Stimulated activated CD4-positive, alpha-beta T cell treated with anti-CD3 and anti-CD28 coated beads, Interleukin-4, amount 100 ng/mL, for 4 hours (primary cell): ENCODE data around the gene DUS2.
"Not testable (repeated sequence)": the region's sequence is repeated elsewhere in the genome, so short reads cannot be mapped to it uniquely, and the experiment has no call there.

Experiments used
- DNase-seq, 2 experiments: peaks; one replicate each; pipeline ENCODE4 v3.0.0-alpha.2; 2020

The DUS2 gene

DNA sequence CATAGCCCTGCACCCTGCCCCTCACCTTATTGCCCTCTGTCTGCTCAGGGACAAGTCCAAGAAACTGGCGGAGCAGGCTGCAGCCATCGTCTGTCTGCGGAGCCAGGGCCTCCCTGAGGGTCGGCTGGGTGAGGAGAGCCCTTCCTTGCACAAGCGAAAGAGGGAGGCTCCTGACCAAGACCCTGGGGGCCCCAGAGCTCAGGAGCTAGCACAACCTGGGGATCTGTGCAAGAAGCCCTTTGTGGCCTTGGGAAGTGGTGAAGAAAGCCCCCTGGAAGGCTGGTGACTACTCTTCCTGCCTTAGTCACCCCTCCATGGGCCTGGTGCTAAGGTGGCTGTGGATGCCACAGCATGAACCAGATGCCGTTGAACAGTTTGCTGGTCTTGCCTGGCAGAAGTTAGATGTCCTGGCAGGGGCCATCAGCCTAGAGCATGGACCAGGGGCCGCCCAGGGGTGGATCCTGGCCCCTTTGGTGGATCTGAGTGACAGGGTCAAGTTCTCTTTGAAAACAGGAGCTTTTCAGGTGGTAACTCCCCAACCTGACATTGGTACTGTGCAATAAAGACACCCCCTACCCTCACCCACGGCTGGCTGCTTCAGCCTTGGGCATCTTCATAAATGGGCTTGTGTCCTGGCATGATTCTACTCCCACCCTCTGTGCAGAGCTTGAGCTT is 55.8 kb downstream of the DUS2 start:
- no peak for DNase-seq

DNA sequence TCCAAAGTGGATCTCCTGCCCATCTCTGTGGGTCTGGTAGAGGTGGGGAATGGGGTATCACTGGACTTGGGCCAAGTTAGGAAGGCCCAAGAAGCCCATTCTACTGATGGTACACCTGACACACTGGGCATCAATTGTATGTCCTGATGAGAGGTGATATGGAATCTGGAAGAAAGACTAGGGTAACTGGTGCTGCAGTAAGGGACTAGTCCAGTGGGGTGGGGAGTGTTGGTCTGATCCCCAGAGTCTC is 56.2 kb downstream of the DUS2 start:
- no peak for DNase-seq

DNA sequence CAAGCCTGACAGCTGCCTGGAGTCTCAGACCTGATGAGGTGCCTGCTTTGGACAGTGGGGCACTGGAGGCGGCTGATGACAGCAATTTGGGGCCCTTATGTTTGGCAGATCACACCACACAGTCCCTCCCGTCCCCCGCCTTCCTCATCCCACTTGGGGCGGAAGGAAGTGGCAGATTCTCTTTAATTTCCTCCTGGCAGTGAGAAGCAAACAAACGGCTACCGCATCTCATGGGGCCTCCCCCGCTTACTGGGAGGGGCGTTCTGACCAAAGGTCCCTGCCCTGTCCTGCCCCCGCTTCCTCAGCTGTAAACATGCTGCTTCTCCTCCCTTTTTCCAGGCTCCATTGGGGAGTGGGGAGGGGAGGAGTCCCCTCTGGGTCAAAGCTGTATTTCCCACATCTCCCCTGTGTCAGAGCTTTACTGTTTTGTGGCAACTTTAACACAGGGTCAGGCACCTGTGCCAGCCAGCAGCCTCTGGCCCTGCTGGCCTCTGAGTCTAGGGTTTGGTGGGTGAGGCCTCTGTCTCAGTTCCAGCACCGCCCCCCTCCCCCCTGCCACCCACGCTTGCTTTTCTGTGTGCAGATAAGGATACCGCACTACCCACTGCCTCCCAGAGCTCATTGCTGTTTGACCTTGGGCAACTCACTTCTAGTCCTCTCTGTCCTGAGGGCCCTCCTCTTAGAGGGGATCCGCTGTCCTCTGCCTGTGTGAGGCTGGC is 56.7 kb downstream of the DUS2 start:
- peak; percentile 60 to 71 for DNase-seq

DNA sequence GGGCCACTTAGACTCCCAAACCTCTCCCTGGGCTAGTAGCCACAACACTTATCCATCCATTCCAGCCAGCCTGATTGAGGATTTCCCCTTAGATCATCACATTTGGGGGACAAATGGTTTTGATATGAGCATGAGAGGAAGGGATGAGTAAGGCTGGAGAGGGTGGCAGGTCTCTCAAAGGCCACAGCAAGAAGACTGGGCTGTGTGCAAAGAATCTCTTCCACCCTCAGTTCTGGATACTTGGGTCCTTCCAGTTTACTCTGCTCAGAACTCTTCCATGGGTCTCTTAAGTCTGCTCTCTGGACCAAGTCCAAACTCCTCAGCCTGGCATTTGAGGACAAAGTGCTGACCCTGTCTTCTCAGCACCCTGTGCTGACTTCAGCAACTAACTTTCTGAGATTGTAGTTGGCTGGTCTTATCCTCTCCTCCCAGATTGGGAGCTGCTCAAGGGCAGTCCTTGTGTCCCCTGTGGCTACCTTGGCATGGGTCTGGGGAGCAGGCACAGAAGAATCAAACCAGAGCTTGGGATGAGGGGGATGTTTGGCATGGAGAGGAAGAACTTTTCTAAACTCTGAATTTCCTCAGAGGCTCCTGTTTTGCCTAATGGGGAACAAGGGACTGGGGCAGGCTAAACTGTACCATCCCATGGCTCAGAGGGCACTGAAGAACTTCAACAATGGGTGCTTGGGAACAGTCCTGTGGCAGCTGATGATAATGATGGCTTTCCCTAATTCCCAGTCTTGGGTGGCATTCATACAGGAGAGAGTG is 59.0 kb downstream of the DUS2 start:
- DNase-seq = no peak

DNA sequence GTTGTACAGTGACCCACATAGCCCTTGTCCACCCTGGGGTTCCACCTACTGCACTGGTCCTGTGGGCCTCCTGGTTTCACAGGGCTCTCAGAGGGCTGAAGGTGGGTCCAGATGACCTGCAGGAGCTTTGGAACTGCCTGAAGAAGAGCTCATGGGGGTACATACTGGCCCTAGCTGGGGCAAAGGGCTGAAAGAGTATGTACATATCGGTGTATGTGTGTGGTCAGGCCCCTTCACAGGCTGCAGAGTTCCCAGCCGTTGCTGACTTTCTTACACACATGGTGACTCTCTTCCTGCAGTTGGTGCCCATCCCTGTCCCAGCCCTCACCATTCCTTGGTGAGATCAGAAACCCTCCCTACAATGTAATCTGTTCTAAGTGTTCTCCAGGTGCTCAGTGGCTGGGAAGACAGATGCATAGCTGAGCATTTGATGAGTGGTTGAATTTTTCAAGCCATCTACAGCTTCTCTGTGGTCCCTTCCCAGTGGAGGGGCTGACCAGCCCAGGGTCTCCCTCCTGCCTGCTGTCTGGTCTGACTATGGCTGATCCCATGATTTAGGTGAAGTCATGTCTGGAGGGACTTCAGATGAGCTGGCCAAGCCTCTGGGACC is 59.6 kb downstream of the DUS2 start:
- no peak for DNase-seq

DNA sequence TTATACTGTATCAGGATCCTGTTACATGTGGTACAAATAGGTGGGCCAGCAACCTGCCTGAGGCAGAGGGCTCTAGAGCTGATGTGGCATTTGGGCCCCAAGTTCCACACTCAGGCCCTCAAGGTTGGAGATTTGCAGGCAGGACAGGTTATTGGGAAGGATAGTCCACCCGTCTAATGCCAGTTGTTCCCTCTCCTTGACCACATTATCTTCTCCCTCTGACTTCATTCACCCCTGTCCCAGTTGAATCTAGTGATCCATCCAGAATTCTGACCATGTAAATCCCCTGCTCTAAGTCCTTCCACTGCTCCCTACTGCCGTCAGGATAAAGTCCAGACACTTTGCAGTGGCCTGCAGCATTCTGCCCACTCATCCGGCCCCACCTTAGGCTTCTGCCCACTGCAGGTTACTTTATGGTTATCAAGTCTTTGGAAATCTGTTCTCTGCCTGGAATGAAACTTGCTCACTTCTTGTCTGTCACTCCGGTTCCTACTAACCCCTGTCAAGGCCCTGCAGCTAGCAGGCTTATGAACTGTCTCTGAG is 60.2 kb downstream of the DUS2 start:
- no peak for DNase-seq

DNA sequence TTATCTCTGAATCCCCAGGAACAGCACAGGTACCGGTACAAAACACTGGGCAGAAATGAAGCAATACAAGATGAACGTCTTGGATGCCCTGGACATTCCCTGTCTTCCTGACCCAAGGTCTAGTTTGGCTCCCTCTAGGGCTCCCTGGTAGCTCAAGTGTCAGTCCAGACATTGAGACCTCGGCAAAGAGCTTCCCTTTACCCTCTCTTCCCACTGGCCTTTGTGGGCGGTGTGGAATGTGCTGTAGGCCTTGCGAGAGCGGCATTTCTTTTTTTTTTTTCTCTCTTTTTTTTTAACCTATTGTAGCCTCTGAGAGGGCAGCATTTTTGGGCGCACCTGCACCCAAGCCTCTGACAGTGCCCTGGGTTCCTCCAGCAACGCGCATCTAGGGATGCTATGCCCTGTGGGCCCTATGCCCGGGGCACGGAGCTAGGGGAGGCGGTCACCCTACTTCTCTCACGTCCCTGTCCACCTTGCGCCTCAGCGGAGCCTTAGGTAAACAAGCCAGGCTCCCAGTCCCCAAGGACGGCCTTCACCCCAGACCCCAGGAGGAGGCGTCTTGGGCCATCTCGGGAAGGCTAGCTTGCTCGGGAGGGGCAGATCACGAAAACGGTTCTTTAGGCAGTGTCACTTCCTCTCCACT is 60.9 kb downstream of the DUS2 start:
- no peak for DNase-seq

DNA sequence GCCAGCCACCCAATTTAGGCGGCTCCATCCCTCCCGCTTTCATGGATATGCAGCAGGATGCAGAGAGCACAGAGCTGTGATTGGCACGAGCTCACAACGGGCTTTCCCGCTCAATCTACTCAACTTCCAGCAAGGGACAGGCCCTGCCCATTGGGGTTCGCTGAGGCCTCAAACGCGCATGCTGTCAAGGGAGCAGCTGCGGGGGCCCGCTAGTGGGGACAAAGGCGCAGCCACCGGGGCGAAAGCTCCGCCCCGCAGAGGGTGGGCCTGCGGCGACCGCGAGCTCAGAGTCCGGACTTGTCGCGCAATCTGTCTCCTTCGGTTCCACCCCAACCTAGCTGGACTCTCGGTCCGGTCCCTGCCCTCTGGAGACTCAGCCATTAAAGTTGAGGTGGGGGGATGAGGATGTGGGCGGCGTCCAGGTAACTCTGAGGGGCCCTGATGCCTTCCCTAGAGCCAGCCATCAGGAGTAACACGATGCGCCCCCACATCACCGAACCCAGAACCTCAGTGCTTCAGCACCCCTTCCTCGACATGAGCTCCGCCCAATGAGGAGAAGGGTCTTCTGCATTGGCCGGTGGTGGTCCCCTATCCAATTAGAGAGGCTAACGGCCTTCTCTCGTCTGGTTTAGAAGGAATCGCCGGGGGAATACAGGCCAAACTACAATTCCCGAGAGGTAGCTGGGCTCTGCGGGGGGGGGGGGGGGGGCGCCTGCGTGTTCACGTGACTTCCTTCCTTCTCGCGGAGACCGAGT is 61.6 kb downstream of the DUS2 start:
- DNase-seq = peak; percentile 77 to 82

DNA sequence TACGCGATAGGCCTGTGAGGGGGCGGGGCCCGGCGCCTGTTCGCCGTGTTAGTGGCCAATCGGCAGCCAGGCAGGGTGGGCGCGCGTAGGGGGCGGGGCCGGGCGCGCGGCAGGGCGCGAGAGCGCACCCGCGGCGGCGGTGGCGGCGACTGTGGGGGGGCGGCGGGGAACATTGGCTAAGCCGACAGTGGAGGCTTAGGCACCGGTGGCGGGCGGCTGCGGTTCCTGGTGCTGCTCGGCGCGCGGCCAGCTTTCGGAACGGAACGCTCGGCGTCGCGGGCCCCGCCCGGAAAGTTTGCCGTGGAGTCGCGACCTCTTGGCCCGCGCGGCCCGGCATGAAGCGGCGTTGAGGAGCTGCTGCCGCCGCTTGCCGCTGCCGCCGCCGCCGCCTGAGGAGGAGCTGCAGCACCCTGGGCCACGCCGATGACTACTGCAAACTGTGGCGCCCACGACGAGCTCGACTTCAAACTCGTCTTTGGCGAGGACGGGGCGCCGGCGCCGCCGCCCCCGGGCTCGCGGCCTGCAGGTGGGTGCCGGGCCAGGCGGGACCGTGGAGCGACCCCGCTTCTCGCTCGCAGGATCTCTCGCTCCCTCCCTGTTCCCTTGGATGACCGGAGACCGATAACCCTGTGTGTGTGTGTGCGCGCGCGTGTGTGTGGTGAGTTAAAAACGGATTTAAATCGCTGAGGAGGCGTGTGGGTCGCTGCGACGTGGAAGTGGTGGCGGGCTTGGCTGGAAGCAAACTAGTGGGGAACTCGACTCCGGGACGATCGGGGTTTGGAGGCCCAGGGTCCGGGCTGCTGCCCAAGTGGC is 62.4 kb downstream of the DUS2 start, which contains the start of gene NFATC3:
TSS of gene NFATC3 (plus strand) at position 112 of the 813 bp plus-strand sequence. CDS start at position 424, 312 bp downstream.
- peak; percentile 99 for DNase-seq

DNA sequence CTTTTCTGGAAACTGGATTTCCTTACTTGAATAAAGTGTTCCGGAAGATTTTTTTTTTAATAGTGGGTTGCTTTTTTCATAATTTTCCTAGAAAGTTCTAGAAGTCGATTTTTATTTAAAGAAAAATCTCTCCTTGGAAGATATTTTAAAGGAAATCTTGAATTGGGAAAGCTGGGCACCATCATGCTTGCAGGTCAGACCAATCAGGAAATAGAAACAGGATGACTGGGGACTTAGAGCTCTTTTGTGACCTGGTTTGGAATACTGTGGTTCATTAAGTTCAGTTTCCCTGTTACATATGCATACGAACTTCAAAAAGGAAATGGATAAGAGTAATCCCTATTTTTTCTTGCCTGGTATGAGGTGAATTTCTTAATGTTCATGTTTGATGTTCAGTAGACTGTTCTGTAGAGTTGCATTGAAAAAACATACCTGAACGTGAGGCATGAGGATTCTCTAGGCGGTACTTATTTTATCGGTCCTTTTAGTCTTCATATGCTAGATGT is 63.3 kb downstream of the DUS2 start:
- DNase-seq = no peak

DNA sequence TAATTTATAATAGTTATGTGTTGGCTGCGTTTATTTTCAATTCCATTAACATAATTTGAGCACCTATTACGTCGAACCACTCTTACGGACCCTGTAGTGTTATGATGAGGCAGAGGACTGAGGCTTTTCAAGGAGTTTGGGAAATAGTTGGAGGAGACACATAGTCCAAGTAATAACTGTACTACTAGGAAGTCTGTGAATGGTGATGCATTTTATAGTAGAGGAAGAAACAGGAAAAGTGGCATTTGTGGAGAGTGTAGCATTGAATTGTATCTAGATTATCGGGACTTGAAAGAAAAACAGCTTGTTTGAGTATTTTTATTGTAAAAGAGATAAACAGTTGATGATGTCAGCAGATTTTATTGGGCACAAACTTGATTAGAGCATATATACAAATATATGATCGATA is 63.8 kb downstream of the DUS2 start:
- DNase-seq = no peak

DNA sequence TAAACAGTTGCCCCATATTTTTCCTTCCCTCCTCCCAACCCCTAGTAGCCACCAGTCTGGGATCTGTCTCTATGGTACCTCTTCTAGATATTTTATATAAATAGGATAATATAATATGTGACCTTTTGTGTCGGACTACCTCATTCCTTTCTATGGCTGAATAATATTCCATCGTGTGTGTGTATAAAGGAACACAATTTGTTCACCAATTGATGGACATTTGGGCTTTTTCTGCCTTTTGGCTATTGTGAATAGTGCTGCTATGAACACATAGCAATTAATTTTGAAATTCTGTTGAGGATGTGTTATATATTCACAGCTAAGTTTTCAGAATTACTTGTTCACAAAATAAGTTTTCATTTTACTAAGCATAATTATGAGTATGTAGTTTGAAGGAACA is 64.6 kb downstream of the DUS2 start:
- no peak for DNase-seq

DNA sequence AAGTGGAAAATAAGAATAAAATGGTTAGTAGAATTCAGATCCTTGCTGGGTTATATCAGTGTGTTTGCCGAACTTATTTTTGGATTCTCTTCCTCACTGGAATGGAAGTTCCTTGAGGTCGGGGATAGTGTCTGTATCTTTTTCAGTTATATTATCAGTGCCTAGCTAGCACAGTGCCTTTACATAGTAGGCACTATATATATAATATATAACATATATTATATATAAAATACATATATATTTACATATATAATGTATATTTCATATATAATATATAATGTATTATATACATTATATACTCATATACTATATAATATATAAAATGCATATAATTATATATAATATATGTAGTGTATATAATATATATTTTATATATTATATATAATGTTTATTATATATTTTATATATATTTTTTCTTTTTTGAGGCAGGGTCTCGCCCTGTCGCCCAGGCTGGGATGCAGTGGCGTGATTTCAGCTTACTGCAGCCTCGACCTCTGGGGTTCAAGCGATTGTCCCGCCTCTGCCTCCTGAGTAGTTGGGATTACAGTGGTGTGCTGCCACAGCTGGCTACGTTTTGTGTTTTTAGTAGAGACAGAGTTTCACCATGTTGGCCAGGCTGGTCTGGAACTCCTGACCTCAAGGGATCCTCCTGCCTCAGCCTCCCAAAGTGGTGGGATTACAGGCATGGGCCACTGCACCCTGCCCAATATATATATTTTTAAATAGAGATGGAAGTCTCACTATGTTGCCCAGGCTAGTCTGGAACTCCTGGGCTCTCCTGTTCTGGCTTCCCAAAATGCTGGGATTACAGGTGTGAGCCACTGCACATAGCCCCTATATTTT is 65.3 kb downstream of the DUS2 start:
- no peak for DNase-seq

DNA sequence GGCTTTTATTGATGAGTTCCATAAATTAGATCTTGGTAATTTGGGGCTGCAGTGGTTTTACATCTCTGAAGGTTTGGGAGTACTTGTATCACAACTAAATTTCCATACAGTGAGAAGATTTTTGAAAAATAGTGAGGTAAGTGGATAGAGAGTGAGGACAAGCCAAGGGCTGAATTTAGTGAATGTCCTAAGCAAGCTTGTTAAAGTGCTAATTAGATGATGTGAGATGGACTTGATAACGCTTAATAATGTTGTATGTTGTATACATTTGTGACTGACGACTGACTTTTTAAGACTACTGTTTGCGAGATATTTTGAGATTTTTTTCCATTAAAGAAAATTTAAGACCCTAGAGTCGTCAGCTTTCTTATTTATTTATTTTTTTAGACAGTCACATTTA is 66.0 kb downstream of the DUS2 start:
- DNase-seq = no peak

DNA sequence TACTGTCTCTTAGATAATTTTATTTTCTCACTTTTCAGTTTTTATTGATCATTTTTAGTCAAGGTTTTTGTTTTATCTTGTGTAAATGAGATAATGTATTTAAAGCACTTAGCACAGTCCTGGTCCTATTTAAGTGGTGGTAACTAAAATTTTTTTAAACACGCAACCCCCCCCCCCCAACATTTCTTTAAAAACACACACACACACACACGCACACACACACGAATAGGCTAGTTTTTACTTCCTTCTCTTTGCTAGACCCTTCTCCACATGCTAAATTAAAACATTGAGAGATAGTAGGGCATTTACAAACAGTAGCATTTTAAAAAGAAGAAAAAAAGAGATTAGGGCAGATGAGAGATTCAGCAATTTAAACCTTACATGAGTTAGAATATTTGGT is 67.0 kb downstream of the DUS2 start:
- no peak for DNase-seq

DNA sequence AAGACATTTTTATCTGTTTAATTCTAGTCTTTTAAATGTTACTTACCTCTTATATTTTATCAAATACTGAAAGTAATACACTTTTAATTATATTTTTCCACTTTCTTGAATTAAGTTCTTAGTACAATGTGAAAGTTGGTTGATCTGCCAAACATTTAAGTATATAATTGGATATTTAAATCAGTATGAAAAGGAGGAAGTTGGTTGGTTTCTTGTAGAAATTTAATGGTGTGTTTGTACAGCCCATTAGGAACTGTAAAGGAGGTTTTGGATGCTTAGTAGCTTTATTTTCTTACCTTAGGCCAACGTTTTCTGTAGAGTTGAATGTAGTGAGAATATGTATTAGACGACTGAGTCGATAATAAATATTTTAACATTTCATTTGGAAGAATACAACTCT is 67.4 kb downstream of the DUS2 start:
- no peak for DNase-seq

DNA sequence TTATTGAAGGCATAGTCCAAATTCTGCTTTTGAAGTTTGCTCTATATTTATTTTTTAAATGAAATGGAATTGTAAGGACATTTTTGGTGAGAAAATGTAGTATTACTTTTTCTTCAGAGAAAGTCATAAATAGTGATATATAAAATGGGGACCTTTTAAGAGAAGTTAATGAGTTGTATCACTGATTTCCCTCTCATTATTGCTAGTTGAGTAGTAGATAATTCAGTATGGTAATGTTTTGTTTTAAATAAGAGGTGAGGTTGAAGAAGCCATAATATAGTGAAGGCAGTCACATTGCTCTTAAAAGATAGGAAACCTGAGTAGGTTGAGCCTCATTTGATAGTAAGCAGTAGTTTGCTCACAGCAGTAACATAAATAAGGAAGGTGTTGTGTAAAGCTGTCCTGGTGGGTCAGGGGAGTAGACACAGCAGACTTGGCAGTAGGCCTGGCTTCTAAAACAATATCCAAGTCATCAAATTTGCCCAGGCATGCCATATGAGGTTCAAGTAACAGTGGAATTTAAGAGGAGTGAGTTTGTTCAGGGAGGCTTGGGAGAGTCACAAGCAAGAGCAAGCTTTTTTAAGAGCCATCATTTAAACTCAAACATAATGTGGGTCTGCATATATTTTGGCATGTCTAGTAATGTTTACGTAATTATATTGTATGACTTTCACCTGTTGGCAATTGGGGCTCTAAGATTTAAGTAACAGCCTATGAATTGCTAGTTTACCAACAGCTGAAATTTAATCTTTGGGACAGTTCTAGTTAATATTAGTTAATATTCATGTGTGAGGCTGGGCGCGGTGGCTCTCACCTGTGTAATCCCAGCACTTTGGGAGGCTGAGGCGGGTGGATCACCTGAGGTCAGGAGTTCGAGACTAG is 68.5 kb downstream of the DUS2 start:
- no peak for DNase-seq

DNA sequence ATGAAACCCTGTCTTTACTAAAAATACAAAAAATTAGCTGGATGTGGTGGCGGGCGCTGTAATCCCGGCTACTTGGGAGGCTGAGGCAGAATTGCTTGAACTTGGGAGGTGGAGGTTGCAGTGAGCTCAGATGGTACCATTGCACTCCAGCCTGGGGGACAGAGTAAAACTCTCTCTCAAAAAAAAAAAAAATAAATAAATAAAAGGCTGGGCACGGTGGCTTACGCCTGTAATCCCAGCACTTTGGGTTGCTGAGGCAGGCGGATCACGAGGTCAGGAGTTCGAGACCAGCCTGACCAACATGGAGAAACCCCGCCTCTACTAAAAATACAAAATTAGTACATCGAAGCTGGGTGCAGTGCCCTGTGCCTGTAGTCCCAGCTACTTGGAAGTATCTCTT is 69.2 kb downstream of the DUS2 start:
- DNase-seq = not testable (repeated sequence)
